ENCODE results near the gene FBXO10.
"Not testable (repeated sequence)": the region's sequence is repeated elsewhere in the genome, so short reads cannot be mapped to it uniquely, and the experiment has no call there.

Gene FBXO10

DNA sequence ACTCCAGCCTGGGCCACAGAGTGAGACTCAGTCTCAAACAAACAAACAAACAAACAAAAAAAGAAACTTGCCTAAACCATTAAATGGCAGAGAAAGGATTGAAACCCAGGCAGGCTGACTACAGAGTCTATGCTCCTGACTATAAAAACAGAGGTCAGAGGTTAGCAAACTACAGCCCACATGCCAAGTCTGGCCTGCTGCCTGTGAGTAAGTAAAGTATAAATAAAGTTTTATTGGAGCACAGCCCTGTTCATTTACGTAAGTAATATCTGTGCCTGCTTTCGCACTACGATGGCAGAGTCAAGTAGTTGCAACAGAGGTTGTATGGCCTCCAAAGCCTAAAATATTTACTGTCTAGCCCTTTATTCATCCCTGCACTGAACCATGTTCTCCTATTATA, 78.9 kb downstream of the FBXO10 start:
- Mint-ChIP-seq H3K27ac (peak overlapping the region in 1 of 2 donors; percentile 8), H3K9me3 (no peaks in the 10 kb centered on the region), H3K27me3 (no peaks in the 10 kb centered on the region), H3K4me1 (peaks cover 11% of the 10 kb centered on the region), H3K4me3 (no peak overlapping the region)
- DNase-seq (no peak), ATAC-seq (no peak)

DNA sequence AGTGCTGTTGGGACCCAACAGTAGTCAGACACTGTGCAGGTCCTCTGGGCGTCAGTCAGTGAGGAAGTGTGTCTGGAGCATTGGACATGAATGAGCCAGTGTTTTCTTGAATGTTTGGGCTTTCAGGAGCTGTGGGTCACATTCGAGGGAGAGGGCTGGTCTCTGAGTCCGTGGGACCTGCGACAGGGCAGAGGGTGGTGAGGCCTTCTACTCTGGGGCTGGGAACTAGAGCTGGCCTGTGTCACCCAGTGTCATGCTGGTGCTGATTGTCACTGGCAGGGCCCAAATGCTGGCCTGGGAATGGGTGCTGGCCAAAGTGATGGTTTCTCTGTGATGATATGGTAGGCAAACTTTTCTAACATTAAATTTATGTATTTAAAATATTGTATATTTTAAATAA, 80.2 kb downstream of the FBXO10 start:
- H3K4me3 Mint-ChIP-seq: no peak overlapping the region
- H3K27ac Mint-ChIP-seq: peak overlapping the region in 1 of 2 donors; percentile 18
- no peaks in the 10 kb centered on the region for H3K27me3 Mint-ChIP-seq
- no peak for DNase-seq
- no peak for ATAC-seq
- peaks cover 11% of the 10 kb centered on the region for H3K4me1 Mint-ChIP-seq
- no peaks in the 10 kb centered on the region for H3K9me3 Mint-ChIP-seq

DNA sequence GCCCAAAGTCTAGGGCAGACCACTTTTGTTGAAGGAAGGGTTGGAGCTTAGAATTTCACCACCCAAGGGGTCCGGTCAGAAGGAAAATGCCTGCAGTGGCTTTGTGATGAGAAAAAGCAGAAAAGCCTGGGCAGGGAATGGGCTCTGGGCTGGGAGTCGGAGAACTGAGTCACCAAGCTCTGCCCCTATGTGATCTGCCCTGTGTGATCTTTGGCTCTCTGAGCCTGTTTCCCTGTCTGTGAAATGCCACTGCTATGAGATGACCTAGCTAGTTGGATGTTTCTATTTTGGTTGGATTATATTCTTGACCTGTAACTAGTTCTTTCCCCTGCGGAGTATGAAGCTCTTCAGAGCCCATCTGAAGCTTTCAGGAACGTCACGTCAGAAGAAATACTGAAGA, 80.6 kb downstream of the FBXO10 start:
- Mint-ChIP-seq H3K27me3 (no peaks in the 10 kb centered on the region), H3K27ac (peak overlapping the region in 1 of 2 donors; percentile 18), H3K4me3 (no peak overlapping the region), H3K9me3 (no peaks in the 10 kb centered on the region), H3K4me1 (peaks cover 12% of the 10 kb centered on the region)
- DNase-seq (no peak), ATAC-seq (no peak)

DNA sequence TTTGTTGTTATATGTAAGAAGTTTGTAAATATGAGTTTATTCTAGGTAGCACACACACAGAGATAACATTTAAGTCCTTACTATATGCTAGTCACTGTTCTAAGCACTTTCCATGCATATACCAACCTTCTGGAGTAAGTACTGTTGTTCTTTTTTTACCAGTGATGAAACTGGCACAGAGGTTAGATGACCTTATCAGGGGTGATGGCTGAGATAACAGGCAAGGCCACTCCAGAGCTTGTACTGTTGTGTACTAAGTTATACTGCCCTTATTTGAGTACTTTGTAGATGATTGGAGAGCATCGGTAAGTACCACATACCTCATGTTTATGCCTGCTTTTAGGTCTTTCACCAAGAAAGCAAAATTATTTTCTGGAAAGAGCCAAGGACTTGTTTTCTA, 84.2 kb downstream of the FBXO10 start:
- Mint-ChIP-seq H3K9me3 (no peaks in the 10 kb centered on the region), H3K4me3 (no peak overlapping the region), H3K4me1 (peaks cover 33% of the 10 kb centered on the region), H3K27ac (no peak overlapping the region), H3K27me3 (no peaks in the 10 kb centered on the region)
- ATAC-seq (no peak), DNase-seq (no peak)

DNA sequence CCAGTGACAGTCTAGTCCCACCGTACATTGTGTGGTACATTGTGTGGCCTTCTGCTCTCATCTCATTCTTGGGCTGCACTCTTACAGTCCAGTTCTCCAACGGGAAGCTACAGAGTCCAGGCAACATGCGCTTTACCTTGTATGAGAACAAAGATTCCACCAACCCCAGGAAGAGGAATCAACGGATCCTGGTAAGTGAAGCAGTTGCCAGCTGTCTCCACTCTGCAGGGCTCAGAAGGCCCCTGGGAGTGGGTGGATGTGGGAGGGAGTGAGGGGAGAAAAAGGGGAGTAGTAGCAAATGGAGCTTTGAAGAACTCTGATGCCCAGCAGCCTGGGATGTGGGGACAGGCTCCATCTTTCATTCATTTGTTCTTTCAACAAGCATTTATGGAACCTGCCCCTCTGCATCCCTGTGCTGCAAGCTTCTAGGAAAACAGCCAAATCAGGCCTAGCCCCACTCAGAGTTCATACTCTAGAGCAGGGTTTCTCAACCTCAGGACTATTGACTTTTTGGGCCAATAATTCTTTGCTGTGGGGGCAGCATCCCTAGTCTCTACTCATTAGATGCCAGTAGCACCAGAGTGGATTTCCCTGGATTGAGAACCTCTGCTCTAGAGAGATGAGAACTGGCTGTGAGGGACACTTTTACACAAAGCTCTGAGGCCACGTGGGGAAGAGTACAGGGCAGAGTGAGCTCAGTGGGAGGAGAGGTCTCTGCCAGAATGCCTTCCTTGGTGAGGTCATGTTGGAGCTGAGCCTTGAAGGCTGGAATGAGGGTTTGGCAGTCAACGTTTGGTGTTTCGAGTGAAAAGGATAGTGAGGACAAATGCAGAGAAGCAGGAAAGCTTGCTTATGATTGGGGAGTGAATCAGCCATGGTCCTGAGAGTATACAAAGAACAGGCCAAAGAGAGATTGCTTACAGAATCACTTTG, 89.3 kb downstream of the FBXO10 start:
- ATAC-seq (no peak), DNase-seq (no peak)
- Mint-ChIP-seq H3K9me3 (no peaks in the 10 kb centered on the region), H3K27ac (peak overlapping the region; percentile 99), H3K4me3 (peak overlapping the region; percentile 96 to 99), H3K4me1 (peaks cover 45% of the 10 kb centered on the region), H3K27me3 (peaks cover 3% of the 10 kb centered on the region)

DNA sequence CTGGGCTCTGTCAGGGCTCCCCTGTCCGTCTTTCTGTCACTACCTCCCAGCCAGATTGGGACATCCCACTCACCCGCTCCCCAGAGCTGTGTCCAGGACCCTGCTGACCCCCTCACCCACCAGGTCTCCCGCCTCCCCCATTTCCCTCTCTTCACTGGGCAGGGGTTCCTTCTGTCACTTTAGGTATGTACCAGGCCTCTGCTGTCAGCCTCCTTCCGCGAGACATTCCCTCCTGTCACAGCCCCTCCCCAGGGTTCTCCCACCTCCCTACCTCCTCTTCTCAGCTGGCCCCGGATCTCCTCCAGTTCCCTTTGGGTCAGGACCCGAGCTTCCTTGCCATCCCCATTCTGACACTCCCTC, 89.9 kb downstream of the FBXO10 start:
- Mint-ChIP-seq H3K27ac (peak overlapping the region; percentile 99), H3K4me1 (peaks cover 45% of the 10 kb centered on the region), H3K9me3 (no peaks in the 10 kb centered on the region), H3K27me3 (peaks cover 9% of the 10 kb centered on the region), H3K4me3 (peak overlapping the region; percentile 96 to 99)
- ATAC-seq (no peak), DNase-seq (peak in 1 of 2 donors; percentile 16)

DNA sequence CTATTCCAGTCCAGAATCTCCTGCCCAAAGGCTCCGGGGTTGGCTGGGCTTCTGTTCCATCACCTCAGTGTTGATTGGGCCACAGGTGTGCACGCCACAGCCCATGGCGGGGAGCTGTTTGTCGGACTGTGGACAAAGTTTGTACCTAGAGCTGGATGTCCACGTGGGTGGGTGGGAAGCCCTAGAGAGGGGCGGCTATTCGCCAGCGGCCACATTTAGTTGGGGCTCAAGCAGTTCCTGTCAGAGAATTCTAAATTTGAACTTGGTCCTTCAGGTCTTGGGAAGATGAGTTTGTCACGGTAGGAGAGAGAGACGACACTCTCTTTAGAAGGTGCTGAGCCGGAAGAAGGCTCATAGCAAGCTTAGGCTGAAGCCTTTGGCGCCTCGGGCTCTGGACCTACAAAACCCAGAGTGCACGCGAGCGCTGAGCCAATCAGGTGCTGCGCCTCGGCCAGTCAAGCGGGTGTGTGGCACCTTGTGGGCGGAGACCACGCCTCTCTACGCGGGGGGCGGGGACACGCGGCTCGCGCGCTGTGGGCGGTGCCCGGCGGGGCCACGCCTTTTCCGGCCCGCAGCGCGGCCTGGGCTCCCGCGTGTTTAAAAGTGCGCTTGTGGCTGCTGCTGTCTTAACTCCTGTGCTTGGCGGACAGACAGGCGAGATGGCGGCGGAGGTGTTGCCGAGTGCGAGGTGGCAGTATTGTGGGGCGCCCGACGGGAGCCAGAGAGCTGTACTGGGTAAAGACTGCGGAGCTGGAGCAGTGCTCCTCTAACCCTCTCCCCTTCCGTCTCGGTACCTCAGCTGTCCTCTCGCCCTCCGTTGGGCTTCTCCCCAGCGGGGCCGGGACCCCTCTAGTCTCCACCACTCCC, 90.6 kb downstream of the FBXO10 start, which contains the start of gene POLR1E:
TSS of gene POLR1E (plus strand) at position 560 of the 867 bp plus-strand sequence. CDS start at position 660, 100 bp downstream.
- peak; percentile 95 for ATAC-seq
- no peaks in the 10 kb centered on the region for H3K9me3 Mint-ChIP-seq
- peak within 1 kb of the TSS; percentile 99 for H3K27ac Mint-ChIP-seq
- peak within 1 kb of the TSS; percentile 96 to 99 for H3K4me3 Mint-ChIP-seq
- DNase-seq: peak; percentile 96 to 97
- H3K27me3 Mint-ChIP-seq: peaks cover 11% of the 10 kb centered on the region
- peaks cover 44% of the 10 kb centered on the region for H3K4me1 Mint-ChIP-seq

DNA sequence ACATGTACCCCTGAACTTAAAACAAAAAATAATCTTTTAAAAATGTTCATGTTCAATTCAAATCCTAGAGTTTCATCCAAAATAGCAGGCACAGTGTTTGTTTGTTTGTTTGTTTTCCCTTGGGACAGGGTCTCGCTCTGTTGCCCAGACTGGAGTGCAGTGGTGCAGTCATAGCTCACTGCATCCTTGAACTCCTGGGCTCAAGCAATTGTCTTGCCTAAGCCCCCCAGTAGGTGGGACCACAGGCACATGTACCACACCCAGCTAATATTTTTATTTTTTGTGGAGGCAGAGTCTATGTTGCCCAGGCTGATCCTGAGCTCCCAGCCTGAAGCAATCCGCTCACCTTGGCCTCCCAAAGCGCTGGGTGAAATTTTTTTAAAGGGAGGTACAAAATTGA, 95.4 kb downstream of the FBXO10 start:
- ATAC-seq (no peak), DNase-seq (no peak)
- Mint-ChIP-seq H3K4me1 (peaks cover 10% of the 10 kb centered on the region), H3K4me3 (no peak overlapping the region), H3K27me3 (peaks cover 30% of the 10 kb centered on the region), H3K9me3 (no peaks in the 10 kb centered on the region), H3K27ac (no peak overlapping the region)

DNA sequence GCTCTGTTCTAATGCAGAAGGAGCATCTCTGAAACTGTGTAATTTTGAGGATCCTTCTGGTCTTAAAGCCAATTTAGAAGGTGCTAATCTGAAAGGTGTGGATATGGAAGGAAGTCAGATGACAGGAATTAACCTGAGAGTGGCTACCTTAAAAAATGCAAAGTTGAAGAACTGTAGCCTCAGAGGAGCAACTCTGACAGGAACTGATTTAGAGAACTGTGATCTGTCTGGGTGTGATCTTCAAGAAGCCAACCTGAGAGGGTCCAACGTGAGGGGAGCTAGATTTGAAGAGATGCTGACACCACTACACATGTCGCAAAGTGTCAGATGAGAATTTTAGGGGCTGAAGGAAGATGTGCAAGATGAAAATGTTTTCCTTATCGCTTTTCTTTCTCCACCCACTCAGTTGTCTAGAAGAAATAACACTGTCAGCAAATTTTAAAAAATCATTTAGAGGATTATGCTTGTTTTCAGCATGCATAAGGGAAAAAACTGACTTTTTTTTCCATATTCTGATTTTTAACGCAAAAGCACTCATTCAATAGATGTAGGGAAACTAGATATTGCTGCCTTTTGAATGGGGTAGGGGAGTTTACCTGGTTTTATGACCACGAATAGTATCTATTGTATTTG, 98.1 kb downstream of the FBXO10 start:
- H3K4me1 Mint-ChIP-seq, H3K27ac Mint-ChIP-seq, H3K4me3 Mint-ChIP-seq, ATAC-seq, DNase-seq: not testable (repeated sequence)
- peaks cover 11 to 15% of the 10 kb centered on the region in 2 donors for H3K9me3 Mint-ChIP-seq
- H3K27me3 Mint-ChIP-seq: peaks cover 30% of the 10 kb centered on the region

DNA sequence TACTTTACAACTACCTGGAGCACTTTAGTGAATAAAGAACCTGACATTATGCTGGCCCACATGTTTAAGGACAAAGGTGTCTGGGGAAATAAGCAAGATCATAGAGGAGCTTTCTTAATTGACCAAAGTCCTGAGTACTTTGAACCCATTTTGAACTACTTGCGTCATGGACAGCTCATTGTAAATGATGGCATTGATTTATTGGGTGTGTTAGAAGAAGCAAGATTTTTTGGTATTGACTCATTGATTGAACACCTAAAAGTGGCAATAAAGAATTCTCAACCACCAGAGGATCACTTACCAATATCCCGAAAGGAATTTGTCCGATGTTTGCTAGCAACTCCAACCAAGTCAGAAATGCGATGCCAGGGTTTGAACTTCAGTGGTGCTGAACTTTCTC, 98.7 kb downstream of the FBXO10 start:
- not testable (repeated sequence) for H3K4me3 Mint-ChIP-seq, ATAC-seq, H3K27ac Mint-ChIP-seq, H3K4me1 Mint-ChIP-seq, DNase-seq
- H3K27me3 Mint-ChIP-seq: peaks cover 30% of the 10 kb centered on the region
- H3K9me3 Mint-ChIP-seq: peaks cover 11 to 15% of the 10 kb centered on the region in 2 donors

DNA sequence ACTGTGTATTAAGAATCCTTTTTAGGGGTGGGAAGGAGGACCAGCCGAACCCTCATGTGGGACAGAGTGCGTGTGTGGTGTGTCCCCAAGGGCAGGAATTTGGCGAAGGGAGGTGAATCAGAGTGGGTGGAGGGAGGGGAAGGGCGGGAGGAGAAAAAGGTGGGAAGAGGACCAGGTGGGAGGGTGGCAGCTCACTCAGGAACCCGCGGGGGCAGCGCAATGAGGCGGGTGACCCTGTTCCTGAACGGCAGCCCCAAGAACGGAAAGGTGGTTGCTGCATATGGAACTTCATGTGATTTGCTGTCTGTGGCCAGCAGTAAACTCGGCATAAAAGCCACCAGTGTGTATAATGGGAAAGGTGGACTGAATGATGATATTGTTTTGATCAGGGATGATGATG, 99.2 kb downstream of the FBXO10 start:
- H3K4me1 Mint-ChIP-seq: peaks cover 6% of the 10 kb centered on the region
- no peak overlapping the region for H3K4me3 Mint-ChIP-seq

DNA sequence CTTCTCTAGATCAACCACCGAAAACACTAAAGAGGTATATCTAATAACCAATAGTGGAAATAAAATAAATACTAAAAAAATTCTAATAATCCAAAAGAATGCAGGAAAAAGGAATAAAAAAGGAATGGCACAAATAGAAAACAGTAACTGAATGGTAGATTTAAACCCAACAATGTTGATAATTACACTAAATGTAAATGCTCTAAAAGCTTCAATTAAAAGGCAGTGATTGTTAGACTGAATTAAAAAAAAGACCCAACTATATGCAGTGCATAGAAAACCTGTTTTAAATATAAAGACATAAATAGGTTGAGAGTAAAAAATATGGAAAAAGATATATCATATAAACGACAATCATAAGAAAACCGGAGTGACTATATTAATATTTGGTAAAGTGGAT, 101.7 kb downstream of the FBXO10 start:
- H3K9me3 Mint-ChIP-seq: peaks cover 11 to 15% of the 10 kb centered on the region in 2 donors

More for the DNA sequence above, 99.2 kb downstream of the FBXO10 start:
- Mint-ChIP-seq H3K9me3 (peaks cover 11 to 15% of the 10 kb centered on the region in 2 donors), H3K27me3 (peaks cover 28% of the 10 kb centered on the region), H3K27ac (no peak overlapping the region)
- no peak for ATAC-seq
- no peak for DNase-seq

DNA sequence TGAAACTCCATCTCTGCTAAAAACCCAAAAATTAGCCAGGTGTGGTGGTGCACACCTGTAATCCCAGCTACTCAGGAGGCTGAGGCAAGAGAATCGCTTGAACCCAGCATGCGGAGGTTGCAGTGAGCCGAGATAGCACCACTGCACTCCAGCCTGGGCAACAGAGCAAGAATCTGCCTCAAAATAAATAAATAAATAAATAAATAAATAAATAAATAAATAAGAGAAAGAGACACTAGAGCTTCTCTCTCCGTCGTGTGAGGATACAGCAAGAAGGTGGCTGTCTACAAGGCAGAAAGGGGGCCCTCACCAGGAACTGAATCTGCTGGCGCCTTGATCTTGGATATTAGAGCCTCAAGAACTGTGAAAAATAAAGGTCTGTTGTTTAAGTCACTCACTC, 102.2 kb downstream of the FBXO10 start:
- not testable (repeated sequence) for ATAC-seq, DNase-seq, H3K27ac Mint-ChIP-seq, H3K4me3 Mint-ChIP-seq
- H3K27me3 Mint-ChIP-seq: peaks cover 19% of the 10 kb centered on the region
- H3K9me3 Mint-ChIP-seq: peaks cover 11 to 15% of the 10 kb centered on the region in 2 donors
- peaks cover 13% of the 10 kb centered on the region for H3K4me1 Mint-ChIP-seq

More for the DNA sequence above, 101.7 kb downstream of the FBXO10 start:
- Mint-ChIP-seq H3K4me3 (no peak overlapping the region), H3K4me1 (peaks cover 13% of the 10 kb centered on the region), H3K27ac (no peak overlapping the region), H3K27me3 (peaks cover 19% of the 10 kb centered on the region)
- ATAC-seq: no peak
- no peak for DNase-seq

DNA sequence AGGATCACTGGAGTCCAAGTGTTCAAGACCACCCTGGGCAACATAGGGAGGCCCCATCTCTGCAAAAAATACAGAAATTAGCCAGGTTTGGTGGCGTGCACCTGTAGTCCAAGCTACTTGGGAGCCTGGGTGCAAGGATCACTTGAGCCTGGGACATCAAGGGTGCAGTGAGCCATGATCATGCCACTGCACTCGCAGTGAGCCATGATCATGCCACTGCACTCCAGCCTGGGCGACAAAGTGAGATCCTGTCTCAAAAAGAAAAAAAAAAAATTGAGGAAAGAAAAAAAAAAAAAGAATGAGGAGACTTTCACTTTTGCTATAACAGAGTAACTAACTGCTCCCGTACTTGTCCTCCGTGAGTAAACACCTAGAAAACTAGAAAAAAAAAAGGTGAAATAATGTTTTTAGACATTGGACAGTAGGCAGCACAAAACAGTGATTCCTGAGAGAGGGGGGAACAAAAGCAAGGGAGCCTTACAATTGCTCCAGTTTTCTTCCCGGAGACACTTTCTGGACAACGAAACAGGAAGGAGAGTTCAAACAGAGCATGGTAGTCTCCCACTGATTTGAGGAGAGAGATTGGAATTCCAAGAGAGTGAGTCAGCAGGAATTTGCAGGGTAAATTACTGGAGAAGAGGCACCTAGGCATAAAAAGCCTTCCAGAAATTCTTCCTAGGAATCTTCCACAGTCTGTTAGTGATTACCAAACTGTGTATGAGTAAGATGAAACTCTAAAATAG, 104.1 kb downstream of the FBXO10 start:
- Mint-ChIP-seq H3K4me3 (peak overlapping the region; percentile 79 to 83), H3K4me1 (peaks cover 13% of the 10 kb centered on the region), H3K9me3 (peaks cover 11 to 15% of the 10 kb centered on the region in 2 donors), H3K27ac (peak overlapping the region; percentile 20 to 67), H3K27me3 (peaks cover 7% of the 10 kb centered on the region)
- DNase-seq (no peak), ATAC-seq (no peak)

DNA sequence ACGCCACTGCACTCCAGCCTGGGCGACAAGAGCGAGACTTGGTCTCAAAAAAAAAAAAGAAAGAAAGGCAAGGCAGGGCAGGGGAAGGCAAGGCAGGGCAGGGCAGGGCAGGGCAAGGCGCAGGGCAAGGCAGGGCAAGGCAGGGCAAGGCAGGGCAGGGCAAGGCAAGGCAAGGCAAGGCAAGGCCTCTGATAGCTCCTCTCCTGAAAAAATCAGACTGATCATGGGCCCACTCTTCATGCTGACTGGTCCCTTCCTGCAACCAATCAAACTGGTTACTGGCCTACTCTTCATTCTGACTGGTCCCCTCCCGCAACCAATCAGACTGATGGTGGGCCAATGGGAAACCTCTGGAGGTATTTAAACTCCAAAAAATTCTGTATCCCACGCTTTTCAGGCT, 107.6 kb downstream of the FBXO10 start:
- H3K4me1 Mint-ChIP-seq: peaks cover 34% of the 10 kb centered on the region
- ATAC-seq: no peak
- H3K27me3 Mint-ChIP-seq: no peaks in the 10 kb centered on the region
- no peak overlapping the region for H3K4me3 Mint-ChIP-seq
- no peak overlapping the region for H3K27ac Mint-ChIP-seq
- no peak for DNase-seq
- H3K9me3 Mint-ChIP-seq: peaks cover 2 to 5% of the 10 kb centered on the region in 2 donors
